GM21423 (cell line): ENCODE measurements around the gene SCYGR1.
"Not testable (repeated sequence)": the region's sequence is repeated elsewhere in the genome, so short reads cannot be mapped to it uniquely, and the experiment has no call there.

ENCODE experiments used
- ATAC-seq: cut with Tn5 transposase; IDR thresholded peaks from one replicate; pipeline ENCODE4 v1.9.1; 2021; ENCODE audit warnings: mild to moderate bottlenecking, moderate library complexity; ENCODE audit not compliant: unreplicated experiment

The SCYGR1 gene

GRCh38 chr2:227387583-227387982 is at the start of gene SCYGR1:
Gene SCYGR1, minus strand, starts transcription at chr2:227387949. Its CDS starts 0 bp downstream, at chr2:227387949.
- not testable (repeated sequence) for ATAC-seq

- ATAC-seq, result no peak
These were observed 48.9 kb upstream of the SCYGR1 start for GRCh38 chr2:227436436-227437174.

- no peak for ATAC-seq
These were observed 45.4 kb upstream of the SCYGR1 start for GRCh38 chr2:227433171-227433570.

GRCh38 chr2:227430639-227431038 is 42.9 kb upstream of the SCYGR1 start:
- ATAC-seq, result no peak

- ATAC-seq, result no peak
These were observed 41.1 kb upstream of the SCYGR1 start for GRCh38 chr2:227428731-227429285.

- no peak for ATAC-seq
These were observed 36.1 kb upstream of the SCYGR1 start for GRCh38 chr2:227423656-227424499.

GRCh38 chr2:227420087-227421052 is 32.6 kb upstream of the SCYGR1 start:
- no peak for ATAC-seq

GRCh38 chr2:227416701-227417100 is 29.0 kb upstream of the SCYGR1 start:
- no peak for ATAC-seq

GRCh38 chr2:227415538-227416424 is 28.0 kb upstream of the SCYGR1 start:
- ATAC-seq, result peak; percentile 42

- ATAC-seq, result no peak
These were observed 27.1 kb upstream of the SCYGR1 start for GRCh38 chr2:227414846-227415245.

GRCh38 chr2:227413371-227413770 is 25.6 kb upstream of the SCYGR1 start:
- no peak for ATAC-seq

- ATAC-seq, result no peak
These were observed 25.1 kb upstream of the SCYGR1 start for GRCh38 chr2:227412877-227413276.

- ATAC-seq, result no peak
These were observed 24.2 kb upstream of the SCYGR1 start for GRCh38 chr2:227411990-227412350.

- peak; percentile 66 for ATAC-seq
These were observed 23.7 kb upstream of the SCYGR1 start for GRCh38 chr2:227411320-227411989.

- no peak for ATAC-seq
These were observed 22.4 kb upstream of the SCYGR1 start for GRCh38 chr2:227410191-227410590.

- ATAC-seq, result no peak
These were observed 19.9 kb upstream of the SCYGR1 start for GRCh38 chr2:227407591-227408151.

GRCh38 chr2:227406177-227407031 is 18.7 kb upstream of the SCYGR1 start:
- peak; percentile 54 for ATAC-seq
